ENCODE data around the gene IQCH.

IQCH gene

DNA sequence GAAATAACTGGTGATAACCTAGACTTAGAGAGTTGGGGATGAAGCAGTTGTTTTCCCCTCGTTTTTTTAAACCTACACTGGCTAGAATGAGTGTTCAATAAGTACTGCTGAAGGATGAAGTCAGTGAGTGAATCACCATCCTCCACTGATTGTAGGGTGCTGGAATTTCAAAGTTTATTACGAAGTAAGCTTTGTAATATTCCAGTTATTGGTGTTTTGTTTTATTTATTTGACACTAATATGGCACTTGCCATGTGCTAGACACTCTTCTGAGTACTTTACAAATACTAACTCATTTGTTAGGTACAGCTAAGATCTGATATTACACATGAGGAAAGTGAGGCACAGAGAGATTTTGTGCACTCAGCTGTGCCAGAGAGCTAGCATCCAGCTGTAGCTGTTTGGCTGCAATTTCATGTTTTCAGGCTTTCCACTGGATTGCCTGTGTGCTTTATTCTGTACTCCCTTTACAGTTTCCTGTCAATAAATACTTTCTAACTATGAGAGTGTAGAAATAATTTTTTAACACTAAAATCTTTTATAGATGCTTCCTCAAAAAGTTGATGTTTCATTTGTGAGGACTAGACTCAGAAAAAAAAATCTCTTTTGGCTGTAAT lies 293.8 kb downstream of the IQCH start:
- no peak overlapping the region for H3K9ac ChIP-seq (ENCODE audit: insufficient read length, low read depth)
- TF ChIP-seq SUZ12 (IDR thresholded peaks at IDR 0.05; ENCODE audit: extremely low read depth, insufficient read depth, insufficient read length) (no peak), ZNF274 (IDR thresholded peaks at IDR 0.05; ENCODE audit: low read depth, low read length) (no peak), YY1 (IDR thresholded peaks at IDR 0.05; ENCODE audit: insufficient read depth, insufficient read length) (no peak)
- H3K36me3 ChIP-seq (ENCODE audit: insufficient read depth, insufficient read length, low read length): peaks cover 17% of the 10 kb centered on the region
- no peak for DNase-seq (ENCODE audit: low read depth, low spot score)
- peaks cover 2% of the 10 kb centered on the region for H3K4me1 ChIP-seq (ENCODE audit: insufficient read depth, insufficient read length)
- no peak overlapping the region for H3K4me3 ChIP-seq (ENCODE audit: insufficient read length, low read depth)
- H3K27me3 ChIP-seq (ENCODE audit: insufficient read depth, insufficient read length): no peaks in the 10 kb centered on the region
- no peaks in the 10 kb centered on the region for H3K9me3 ChIP-seq (ENCODE audit: insufficient read depth, low read length)

DNA sequence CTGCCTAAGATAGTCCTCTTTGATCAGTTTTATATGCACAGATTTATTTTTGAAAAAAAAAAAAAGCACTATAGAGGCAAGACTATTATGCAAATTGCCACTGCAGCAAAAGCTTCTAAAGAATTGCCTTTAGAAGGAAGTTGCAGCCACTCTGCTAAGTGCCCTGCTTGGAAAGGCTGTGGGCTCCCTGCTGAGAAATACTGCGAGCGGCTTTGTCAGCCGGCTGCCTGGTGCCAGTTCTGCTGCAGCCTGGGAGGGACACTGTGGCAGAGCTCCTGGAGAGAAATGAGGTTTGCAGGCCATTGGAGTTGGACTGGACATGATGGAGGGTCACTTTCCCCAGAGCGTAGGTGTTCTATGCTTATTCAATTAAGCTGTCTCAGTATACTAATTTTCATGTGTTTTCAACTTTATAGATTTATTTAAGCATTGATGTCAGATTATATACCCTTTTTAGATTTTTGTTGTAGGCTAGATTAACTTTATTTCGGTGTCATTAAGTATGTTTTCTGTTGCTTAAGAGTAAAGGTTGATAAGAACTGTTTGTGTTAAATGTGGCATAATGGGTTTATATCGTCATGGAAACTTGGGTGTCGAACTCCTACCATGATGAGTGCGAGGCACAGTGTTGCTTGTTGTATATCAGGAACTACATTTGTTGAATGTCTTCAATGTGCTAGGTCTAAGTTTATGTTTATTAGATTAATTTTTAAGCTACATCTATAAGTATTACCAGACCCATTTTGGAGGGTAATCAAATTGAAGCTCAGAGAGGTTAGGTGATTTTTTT lies 294.5 kb downstream of the IQCH start:
- Histone ChIP-seq H3K27me3 (ENCODE audit: insufficient read depth, insufficient read length) (no peaks in the 10 kb centered on the region), H3K4me1 (ENCODE audit: insufficient read depth, insufficient read length) (no peaks in the 10 kb centered on the region), H3K9ac (ENCODE audit: insufficient read length, low read depth) (no peak overlapping the region), H3K9me3 (ENCODE audit: insufficient read depth, low read length) (no peaks in the 10 kb centered on the region), H3K4me3 (ENCODE audit: insufficient read length, low read depth) (no peak overlapping the region), H3K36me3 (ENCODE audit: insufficient read depth, insufficient read length, low read length) (peaks cover 17% of the 10 kb centered on the region)
- TF ChIP-seq SUZ12 (IDR thresholded peaks at IDR 0.05; ENCODE audit: extremely low read depth, insufficient read depth, insufficient read length) (no peak), YY1 (IDR thresholded peaks at IDR 0.05; ENCODE audit: insufficient read depth, insufficient read length) (peak; percentile 16)
- peak; percentile 82 for DNase-seq (ENCODE audit: low read depth, low spot score)

DNA sequence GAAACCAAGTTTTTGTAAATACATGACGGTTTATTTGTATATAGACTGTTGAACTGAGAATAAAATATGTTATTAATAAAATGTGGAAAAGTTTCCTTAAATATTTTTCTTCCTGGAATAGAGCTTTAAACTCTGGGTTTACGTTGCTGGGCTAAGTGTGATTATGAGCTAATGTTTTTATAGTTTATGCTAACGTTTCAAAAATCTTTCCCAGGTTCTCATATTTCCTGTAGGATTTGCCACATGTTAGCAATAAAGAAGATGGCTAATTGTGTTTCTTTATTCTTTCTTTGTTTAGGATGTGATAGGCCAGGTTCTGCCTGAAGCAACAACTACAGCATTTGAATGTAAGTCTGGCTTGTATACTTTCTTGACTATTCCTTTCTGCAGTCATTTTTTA lies 295.1 kb downstream of the IQCH start:
- Histone ChIP-seq H3K36me3 (ENCODE audit: insufficient read depth, insufficient read length, low read length) (peaks cover 15% of the 10 kb centered on the region), H3K27me3 (ENCODE audit: insufficient read depth, insufficient read length) (no peaks in the 10 kb centered on the region), H3K4me3 (ENCODE audit: insufficient read length, low read depth) (no peak overlapping the region), H3K9me3 (ENCODE audit: insufficient read depth, low read length) (no peaks in the 10 kb centered on the region), H3K9ac (ENCODE audit: insufficient read length, low read depth) (no peak overlapping the region), H3K4me1 (ENCODE audit: insufficient read depth, insufficient read length) (no peaks in the 10 kb centered on the region)
- TF ChIP-seq ZNF274 (IDR thresholded peaks at IDR 0.05; ENCODE audit: low read depth, low read length): no peak
- TF ChIP-seq SUZ12 (IDR thresholded peaks at IDR 0.05; ENCODE audit: extremely low read depth, insufficient read depth, insufficient read length): no peak
- TF ChIP-seq YY1 (IDR thresholded peaks at IDR 0.05; ENCODE audit: insufficient read depth, insufficient read length): no peak
- DNase-seq (ENCODE audit: low read depth, low spot score): no peak

DNA sequence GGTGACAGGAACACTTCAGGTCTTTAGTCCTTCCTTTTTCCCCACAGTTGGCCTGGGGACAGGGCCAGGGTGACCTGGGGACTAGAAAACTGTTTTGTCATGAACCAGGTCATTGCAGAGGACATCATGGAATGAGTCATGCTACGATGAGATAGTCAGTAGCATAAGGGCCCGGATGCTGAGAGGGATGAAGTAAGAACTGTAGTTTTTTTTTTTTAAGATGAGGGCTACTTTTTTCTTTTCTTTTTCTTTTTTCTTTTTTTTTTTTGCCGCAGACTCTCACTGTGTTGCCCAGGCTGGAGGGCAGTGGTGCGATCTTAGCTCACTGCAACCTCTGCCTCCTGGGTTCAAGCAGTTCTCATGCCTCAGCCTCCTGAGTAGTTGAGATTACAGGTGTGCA lies 295.9 kb downstream of the IQCH start:
- DNase-seq (ENCODE audit: low read depth, low spot score): no peak
- no peaks in the 10 kb centered on the region for H3K9me3 ChIP-seq (ENCODE audit: insufficient read depth, low read length)
- peaks cover 10% of the 10 kb centered on the region for H3K36me3 ChIP-seq (ENCODE audit: insufficient read depth, insufficient read length, low read length)
- no peaks in the 10 kb centered on the region for H3K27me3 ChIP-seq (ENCODE audit: insufficient read depth, insufficient read length)
- no peak for TF ChIP-seq YY1 (IDR thresholded peaks at IDR 0.05; ENCODE audit: insufficient read depth, insufficient read length)
- H3K4me1 ChIP-seq (ENCODE audit: insufficient read depth, insufficient read length): no peaks in the 10 kb centered on the region
- H3K9ac ChIP-seq (ENCODE audit: insufficient read length, low read depth): no peak overlapping the region
- H3K4me3 ChIP-seq (ENCODE audit: insufficient read length, low read depth): no peak overlapping the region

DNA sequence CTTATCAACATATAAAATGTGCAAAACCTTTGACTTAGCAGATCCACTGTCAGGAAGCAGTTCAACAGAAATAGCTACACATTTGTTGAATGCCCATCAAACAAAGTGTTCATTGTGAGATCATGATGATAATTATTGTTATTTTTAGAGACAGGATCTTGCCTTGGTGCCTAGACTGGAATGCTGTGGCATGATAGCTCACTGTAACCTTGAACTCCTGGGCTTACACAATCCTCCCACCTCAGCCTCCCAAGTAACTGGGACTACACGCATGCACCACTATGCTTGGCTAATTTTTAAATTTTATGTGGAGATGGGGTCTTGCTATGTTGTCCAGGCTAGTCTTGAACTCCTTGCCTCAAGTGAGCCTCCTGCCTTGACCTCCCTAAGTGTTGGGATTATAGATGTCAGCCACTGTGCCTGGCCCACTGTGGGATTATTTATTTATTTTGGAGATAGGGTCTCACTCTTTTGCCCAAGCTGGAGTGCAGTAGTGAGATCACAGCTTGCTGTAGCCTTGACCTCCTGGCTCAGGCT lies 296.7 kb downstream of the IQCH start:
- Histone ChIP-seq H3K4me1 (ENCODE audit: insufficient read depth, insufficient read length) (no peaks in the 10 kb centered on the region), H3K9ac (ENCODE audit: insufficient read length, low read depth) (no peak overlapping the region), H3K36me3 (ENCODE audit: insufficient read depth, insufficient read length, low read length) (peaks cover 9% of the 10 kb centered on the region), H3K4me3 (ENCODE audit: insufficient read length, low read depth) (no peak overlapping the region), H3K9me3 (ENCODE audit: insufficient read depth, low read length) (no peaks in the 10 kb centered on the region), H3K27me3 (ENCODE audit: insufficient read depth, insufficient read length) (no peaks in the 10 kb centered on the region)
- no peak for DNase-seq (ENCODE audit: low read depth, low spot score)
- TF ChIP-seq SUZ12 (IDR thresholded peaks at IDR 0.05; ENCODE audit: extremely low read depth, insufficient read depth, insufficient read length) (no peak), ZNF274 (IDR thresholded peaks at IDR 0.05; ENCODE audit: low read depth, low read length) (no peak), YY1 (IDR thresholded peaks at IDR 0.05; ENCODE audit: insufficient read depth, insufficient read length) (no peak)

All from NT2/D1 (cell line).